Aorta (tissue), 5 donors: ENCODE measurements around the gene FRMPD3. TPM values are rescaled to one million over a fixed set of nuclear protein-coding genes. Genes with fewer than 3 reads are reported as not detected.

Experiments
- ATAC-seq: fragments of 200-7000 bp; cut with Tn5 transposase; one replicate; pipeline ENCODE4 v1.9.1; 2022; ENCODE audit warnings: moderate library complexity; ENCODE audit not compliant: low FRiP score
- DNase-seq, 2 donors: peaks; one replicate each; pipeline ENCODE4 v3.0.0-alpha.2; 2020
- H3K27ac ChIP-seq, 2 donors: one replicate each; pipeline ENCODE4 v1.5.1; 2013; ENCODE audit warnings: low read length in 2 of 2, mild to moderate bottlenecking in 2 of 2, moderate library complexity in 2 of 2, control low read depth in 1 of 2, inconsistent platforms in 1 of 2, low read depth in 1 of 2
- H3K27me3 ChIP-seq, 2 donors: one replicate each; pipeline ENCODE4 v1.6.1; 2013; ENCODE audit warnings: control low read depth in 1 of 2, low read length in 1 of 2, mild to moderate bottlenecking in 1 of 2, moderate library complexity in 1 of 2; ENCODE audit not compliant: insufficient read depth in 2 of 2, control insufficient read depth in 1 of 2
- H3K36me3 ChIP-seq, 2 donors: one replicate each; pipeline ENCODE4 v1.6.1; 2013; ENCODE audit warnings: control low read depth in 1 of 2, low read length in 1 of 2, mild to moderate bottlenecking in 1 of 2; ENCODE audit not compliant: insufficient read depth in 2 of 2, control insufficient read depth in 1 of 2
- H3K4me1 ChIP-seq, 2 donors: one replicate each; pipeline ENCODE4 v1.6.1; 2013; ENCODE audit warnings: low read length in 2 of 2, control low read depth in 1 of 2, mild to moderate bottlenecking in 1 of 2, moderate library complexity in 1 of 2; ENCODE audit not compliant: insufficient read depth in 2 of 2, control insufficient read depth in 1 of 2
- H3K4me3 ChIP-seq, 2 donors: one replicate each; pipeline ENCODE4 v1.5.1; 2013; ENCODE audit warnings: low read length in 2 of 2, control low read depth in 1 of 2, mild to moderate bottlenecking in 1 of 2
- H3K9me3 ChIP-seq: one replicate; pipeline ENCODE4 v1.6.1; 2013; ENCODE audit warnings: mild to moderate bottlenecking, low read length; ENCODE audit not compliant: control insufficient read depth
- WGBS, 2 donors: extraction: QIAGEN DNeasy Blood & Tissue Kit; methylation state at CpG; one replicate each; pipeline ENCODE4 v1.1.7; 2013; 5-methylcytosine and 5-hydroxymethylcytosine counted together
- intact Hi-C, 2 donors: fragments of 100-400 bp; cut with DNase I; formaldehyde crosslinking; loops; one replicate each; pipeline versions ENCODE4 v1.14.2 to v1.15.0; 2022
- polyA plus RNA-seq, 2 donors: library from polyadenylated mRNA; stranded (reverse); fragments of 200-250 nt; gene quantifications; one replicate each; pipeline ENCODE4 v1.2.3, GENCODE V29; 2013
- total RNA-seq, 2 donors: library from RNA; stranded (reverse); fragmentation: NEBNext Ultra II Directional; extraction: Animal tissue kit (Norgen Biotek cat#: 25700); gene quantifications; one replicate each; pipeline ENCODE4 v1.2.1, GENCODE V29; 2021
- donor health status: healthy with polysubstance abuse.
- donor health status: Bipolar disorder and iron deficiency.
- donor health status: DM: no; HTN: no; CAD: no.
- donor health status: DM: no; HTN: no; CAD: no.
- donor health status: DM: yes; HTN: yes; CAD: no.

FRMPD3 gene
- total and polyA plus RNA-seq, 4 donors = 0.19 to 1.2 TPM; not detected in 2

GRCh38 chrX:107493141-107493540 is 43.7 kb downstream of the FRMPD3 start:
- H3K27me3 ChIP-seq = no peaks in the 10 kb centered on the region
- H3K4me1 ChIP-seq = no peaks in the 10 kb centered on the region
- no peaks in the 10 kb centered on the region for H3K36me3 ChIP-seq
- no peaks in the 10 kb centered on the region for H3K9me3 ChIP-seq
- DNase-seq (no peak), ATAC-seq (no peak)
- intact Hi-C loops = no loop called here
- no peak overlapping the region for H3K27ac ChIP-seq
- H3K4me3 ChIP-seq = no peak overlapping the region
- 75 to 97% methylated on average over 2 of the region's 2 CpGs for WGBS, 2 donors

GRCh38 chrX:107496786-107497185 is 47.3 kb downstream of the FRMPD3 start:
- no peak overlapping the region for H3K27ac ChIP-seq
- ATAC-seq (no peak), DNase-seq (no peak)
- H3K4me1 ChIP-seq = no peaks in the 10 kb centered on the region
- 70 to 80% methylated on average over 3 of the region's 3 CpGs for WGBS, 2 donors
- no peaks in the 10 kb centered on the region for H3K27me3 ChIP-seq
- no peaks in the 10 kb centered on the region for H3K9me3 ChIP-seq
- intact Hi-C loops = no loop called here
- H3K4me3 ChIP-seq = no peak overlapping the region
- no peaks in the 10 kb centered on the region for H3K36me3 ChIP-seq

Other genes with a start within 250 kb of the FRMPD3 start
- under 1 TPM; 0.39 to 0.96 TPM for gene NUP62CL, start 243.2 kb upstream of the FRMPD3 start, total RNA-seq
- not detected for gene NUP62CL, start 243.2 kb upstream of the FRMPD3 start, polyA plus RNA-seq
- gene DNAAF6, start 243.0 kb upstream of the FRMPD3 start, total RNA-seq = not detected
- gene DNAAF6, start 243.0 kb upstream of the FRMPD3 start, polyA plus RNA-seq = not detected
- 10 to 100 TPM; 23.8 to 29.2 TPM for gene PRPS1, start 178.9 kb downstream of the FRMPD3 start, total RNA-seq
- gene PRPS1, start 178.9 kb downstream of the FRMPD3 start, polyA plus RNA-seq = 10 to 100 TPM; 20.7 to 24.9 TPM